ENCODE measurements around the gene KASH5. TPM values are rescaled to one million over a fixed set of nuclear protein-coding genes. Genes with fewer than 3 reads are reported as not detected.

Gene KASH5
- total and polyA plus RNA-seq, 2 of the 13 experiments (the other 11 are each of a cell fraction or from before 2014, with no cell fraction given), result not detected

DNA sequence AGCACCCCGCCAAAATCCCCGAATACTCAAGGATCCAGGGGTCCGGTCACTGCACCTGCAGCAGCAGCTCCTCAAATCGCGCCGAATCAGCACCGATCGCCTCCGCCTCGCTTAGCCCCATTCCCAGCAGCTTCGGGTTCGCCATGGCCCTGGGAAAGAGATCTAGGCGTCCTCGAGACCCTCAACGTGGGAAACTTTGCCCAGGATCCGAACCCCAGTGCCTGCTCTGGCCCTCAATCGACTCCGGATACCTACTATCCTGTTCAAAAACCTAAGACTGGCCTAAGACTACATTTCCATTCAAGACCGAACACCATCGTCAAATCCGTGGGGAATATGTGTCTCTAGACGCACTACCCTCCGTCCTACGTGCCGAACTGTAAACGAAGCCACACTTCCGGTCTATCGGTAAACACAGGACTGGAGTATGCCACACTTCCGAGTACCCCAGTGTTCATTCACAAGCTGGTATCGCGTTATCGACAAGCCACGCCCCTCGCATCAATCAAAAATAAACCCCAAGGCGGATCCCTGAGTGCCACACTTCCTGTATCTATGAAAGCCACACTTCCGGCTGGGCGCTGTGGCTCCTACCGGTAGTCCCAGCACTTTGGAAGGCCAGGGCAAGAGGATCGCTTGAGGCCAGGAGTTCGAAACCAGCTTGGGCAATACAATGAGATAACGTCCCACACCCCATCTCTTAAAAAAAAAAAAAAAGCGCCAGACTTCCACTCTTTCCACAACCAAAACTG is 63.6 kb downstream of the KASH5 start, which contains the start of gene PIH1D1 (continued):
- TF ChIP-seq FIP1L1 (IDR thresholded peaks at IDR 0.05; ENCODE audit: borderline replicate concordance, insufficient read depth, low read depth, low read length) (no peak), SMAD9 (CRISPR knock-in tag; IDR thresholded peaks at IDR 0.05) (no peak), ZBTB3 (CRISPR knock-in tag; IDR thresholded peaks at IDR 0.05; ENCODE audit: borderline replicate concordance, low read depth) (no peak), PHF8 (CRISPR knock-in tag; IDR thresholded peaks at IDR 0.05) (peak; percentile 82), DNMT3B (CRISPR knock-in tag; conservative IDR thresholded peaks at IDR 0.05) (0 out of 2 replicates have a peak, but pooled peaks have one; percentile 25), LCORL (IDR thresholded peaks at IDR 0.05) (no peak), LCORL (CRISPR knock-in tag; IDR thresholded peaks at IDR 0.05) (0 out of 2 replicates have a peak, but pooled peaks have one; percentile 35), ZBTB38 (CRISPR knock-in tag; IDR thresholded peaks at IDR 0.05) (0 out of 2 replicates have a peak, but pooled peaks have one; percentile 31), SMAD1 (CRISPR knock-in tag; IDR thresholded peaks at IDR 0.05; ENCODE audit: borderline replicate concordance, low read depth) (peak; percentile 29; the same call in 1 of the 2 replicates), MTF1 (CRISPR knock-in tag; IDR thresholded peaks at IDR 0.05) (0 out of 2 replicates have a peak, but pooled peaks have one; percentile 29), SP2 (CRISPR knock-in tag; IDR thresholded peaks at IDR 0.05) (peak; percentile 48)
- TF ChIP-seq, protein P1, sequence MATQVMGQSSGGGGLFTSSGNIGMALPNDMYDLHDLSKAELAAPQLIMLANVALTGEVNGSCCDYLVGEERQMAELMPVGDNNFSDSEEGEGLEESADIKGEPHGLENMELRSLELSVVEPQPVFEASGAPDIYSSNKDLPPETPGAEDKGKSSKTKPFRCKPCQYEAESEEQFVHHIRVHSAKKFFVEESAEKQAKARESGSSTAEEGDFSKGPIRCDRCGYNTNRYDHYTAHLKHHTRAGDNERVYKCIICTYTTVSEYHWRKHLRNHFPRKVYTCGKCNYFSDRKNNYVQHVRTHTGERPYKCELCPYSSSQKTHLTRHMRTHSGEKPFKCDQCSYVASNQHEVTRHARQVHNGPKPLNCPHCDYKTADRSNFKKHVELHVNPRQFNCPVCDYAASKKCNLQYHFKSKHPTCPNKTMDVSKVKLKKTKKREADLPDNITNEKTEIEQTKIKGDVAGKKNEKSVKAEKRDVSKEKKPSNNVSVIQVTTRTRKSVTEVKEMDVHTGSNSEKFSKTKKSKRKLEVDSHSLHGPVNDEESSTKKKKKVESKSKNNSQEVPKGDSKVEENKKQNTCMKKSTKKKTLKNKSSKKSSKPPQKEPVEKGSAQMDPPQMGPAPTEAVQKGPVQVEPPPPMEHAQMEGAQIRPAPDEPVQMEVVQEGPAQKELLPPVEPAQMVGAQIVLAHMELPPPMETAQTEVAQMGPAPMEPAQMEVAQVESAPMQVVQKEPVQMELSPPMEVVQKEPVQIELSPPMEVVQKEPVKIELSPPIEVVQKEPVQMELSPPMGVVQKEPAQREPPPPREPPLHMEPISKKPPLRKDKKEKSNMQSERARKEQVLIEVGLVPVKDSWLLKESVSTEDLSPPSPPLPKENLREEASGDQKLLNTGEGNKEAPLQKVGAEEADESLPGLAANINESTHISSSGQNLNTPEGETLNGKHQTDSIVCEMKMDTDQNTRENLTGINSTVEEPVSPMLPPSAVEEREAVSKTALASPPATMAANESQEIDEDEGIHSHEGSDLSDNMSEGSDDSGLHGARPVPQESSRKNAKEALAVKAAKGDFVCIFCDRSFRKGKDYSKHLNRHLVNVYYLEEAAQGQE (IDR thresholded peaks at IDR 0.05; ENCODE audit: borderline replicate concordance in 1 of 2, low read depth in 1 of 2, low read length in 2 of 2), result no peak
- TF ChIP-seq, protein P2, sequence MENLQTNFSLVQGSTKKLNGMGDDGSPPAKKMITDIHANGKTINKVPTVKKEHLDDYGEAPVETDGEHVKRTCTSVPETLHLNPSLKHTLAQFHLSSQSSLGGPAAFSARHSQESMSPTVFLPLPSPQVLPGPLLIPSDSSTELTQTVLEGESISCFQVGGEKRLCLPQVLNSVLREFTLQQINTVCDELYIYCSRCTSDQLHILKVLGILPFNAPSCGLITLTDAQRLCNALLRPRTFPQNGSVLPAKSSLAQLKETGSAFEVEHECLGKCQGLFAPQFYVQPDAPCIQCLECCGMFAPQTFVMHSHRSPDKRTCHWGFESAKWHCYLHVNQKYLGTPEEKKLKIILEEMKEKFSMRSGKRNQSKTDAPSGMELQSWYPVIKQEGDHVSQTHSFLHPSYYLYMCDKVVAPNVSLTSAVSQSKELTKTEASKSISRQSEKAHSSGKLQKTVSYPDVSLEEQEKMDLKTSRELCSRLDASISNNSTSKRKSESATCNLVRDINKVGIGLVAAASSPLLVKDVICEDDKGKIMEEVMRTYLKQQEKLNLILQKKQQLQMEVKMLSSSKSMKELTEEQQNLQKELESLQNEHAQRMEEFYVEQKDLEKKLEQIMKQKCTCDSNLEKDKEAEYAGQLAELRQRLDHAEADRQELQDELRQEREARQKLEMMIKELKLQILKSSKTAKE (CRISPR knock-in tag; IDR thresholded peaks at IDR 0.05; ENCODE audit: borderline replicate concordance), result no peak
- TF ChIP-seq, protein P3, sequence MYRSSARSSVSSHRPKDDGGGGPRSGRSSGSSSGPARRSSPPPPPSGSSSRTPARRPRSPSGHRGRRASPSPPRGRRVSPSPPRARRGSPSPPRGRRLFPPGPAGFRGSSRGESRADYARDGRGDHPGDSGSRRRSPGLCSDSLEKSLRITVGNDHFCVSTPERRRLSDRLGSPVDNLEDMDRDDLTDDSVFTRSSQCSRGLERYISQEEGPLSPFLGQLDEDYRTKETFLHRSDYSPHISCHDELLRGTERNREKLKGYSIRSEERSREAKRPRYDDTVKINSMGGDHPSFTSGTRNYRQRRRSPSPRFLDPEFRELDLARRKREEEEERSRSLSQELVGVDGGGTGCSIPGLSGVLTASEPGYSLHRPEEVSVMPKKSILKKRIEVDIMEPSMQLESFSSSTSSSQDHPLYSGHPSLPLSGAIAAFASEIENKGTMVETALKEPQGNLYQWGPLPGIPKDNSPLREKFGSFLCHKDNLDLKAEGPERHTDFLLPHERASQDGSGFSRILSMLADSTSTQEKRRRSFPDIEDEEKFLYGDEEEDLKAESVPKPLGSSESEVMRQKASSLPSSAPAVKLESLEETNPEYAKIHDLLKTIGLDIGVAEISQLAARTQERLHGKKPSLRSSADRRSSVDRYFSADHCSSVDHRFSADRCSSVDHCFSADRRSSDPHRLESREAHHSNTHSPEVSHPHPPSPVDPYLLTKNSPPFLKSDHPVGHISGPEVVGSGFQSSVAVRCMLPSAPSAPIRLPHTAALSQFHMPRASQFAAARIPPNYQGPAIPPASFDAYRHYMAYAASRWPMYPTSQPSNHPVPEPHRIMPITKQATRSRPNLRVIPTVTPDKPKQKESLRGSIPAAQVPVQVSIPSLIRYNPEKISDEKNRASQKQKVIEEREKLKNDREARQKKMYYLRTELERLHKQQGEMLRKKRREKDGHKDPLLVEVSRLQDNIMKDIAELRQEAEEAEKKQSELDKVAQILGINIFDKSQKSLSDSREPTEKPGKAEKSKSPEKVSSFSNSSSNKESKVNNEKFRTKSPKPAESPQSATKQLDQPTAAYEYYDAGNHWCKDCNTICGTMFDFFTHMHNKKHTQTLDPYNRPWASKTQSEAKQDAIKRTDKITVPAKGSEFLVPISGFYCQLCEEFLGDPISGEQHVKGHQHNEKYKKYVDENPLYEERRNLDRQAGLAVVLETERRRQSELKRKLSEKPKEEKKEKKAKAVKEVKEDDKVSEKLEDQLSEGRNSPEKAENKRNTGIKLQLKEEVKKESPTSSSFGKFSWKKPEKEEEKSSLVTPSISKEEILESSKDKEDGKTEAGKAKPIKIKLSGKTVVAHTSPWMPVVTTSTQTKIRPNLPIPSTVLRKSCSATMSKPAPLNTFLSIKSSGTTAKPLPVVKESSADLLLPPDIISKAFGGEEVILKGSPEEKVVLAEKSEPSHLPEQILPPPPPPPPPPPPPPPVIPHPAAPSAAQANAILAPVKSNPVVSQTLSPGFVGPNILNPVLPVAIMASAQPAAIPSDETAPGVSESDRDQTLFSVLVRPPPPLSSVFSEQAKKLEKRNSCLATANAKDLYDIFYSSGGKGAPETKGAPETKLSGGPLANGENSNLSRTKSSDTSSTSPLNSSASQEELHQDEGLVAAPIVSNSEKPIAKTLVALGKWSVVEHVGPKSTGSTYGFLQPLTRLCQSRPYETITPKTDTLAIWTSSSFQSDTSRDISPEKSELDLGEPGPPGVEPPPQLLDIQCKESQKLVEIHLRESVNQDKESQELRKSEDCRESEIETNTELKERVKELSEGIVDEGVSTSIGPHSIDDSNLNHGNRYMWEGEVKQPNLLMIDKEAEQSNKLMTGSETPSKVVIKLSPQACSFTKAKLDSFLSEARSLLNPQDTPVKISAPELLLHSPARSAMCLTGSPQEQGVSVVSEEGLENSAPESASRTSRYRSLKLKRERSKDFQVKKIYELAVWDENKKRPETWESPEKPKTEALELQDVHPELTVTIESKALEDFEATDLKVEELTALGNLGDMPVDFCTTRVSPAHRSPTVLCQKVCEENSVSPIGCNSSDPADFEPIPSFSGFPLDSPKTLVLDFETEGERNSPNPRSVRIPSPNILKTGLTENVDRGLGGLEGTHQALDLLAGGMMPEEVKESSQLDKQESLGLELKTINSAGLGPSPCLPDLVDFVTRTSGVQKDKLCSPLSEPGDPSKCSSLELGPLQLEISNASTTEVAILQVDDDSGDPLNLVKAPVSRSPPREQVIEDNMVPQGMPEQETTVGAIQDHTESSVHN (CRISPR knock-in tag; IDR thresholded peaks at IDR 0.05), result 0 out of 2 replicates have a peak, but pooled peaks have one; percentile 25

Measured in HepG2 (cell line).